ENCODE results near the gene HOXA7.
A peak's percentile ranks its signal among the peaks of the same experiment; 100 is the strongest.

Gene HOXA7

DNA sequence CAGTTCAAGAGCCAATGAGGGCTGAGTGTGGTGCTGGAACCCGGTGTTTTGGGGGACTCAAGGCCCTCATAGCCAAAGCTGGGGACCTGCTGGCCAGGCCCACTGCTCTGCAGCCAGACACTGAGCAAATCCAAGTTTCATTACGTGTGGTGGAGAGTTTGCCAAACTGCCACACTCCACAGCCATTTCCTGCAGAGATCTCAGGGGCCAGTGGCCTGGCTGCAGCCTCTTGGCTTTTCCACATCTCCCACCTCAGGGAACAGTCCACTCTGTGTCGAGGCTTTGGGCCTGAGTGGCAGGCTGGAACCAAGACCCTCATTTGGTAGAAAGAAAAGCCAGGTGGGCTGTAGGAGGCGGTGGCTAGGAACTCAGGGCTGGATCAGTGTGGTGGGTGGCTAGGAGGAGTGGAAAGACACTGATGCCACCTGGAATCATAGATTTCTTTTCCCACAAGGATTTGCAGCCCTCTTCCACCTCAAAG lies 25.4 kb upstream of the HOXA7 start:
- no peak for DNase-seq

DNA sequence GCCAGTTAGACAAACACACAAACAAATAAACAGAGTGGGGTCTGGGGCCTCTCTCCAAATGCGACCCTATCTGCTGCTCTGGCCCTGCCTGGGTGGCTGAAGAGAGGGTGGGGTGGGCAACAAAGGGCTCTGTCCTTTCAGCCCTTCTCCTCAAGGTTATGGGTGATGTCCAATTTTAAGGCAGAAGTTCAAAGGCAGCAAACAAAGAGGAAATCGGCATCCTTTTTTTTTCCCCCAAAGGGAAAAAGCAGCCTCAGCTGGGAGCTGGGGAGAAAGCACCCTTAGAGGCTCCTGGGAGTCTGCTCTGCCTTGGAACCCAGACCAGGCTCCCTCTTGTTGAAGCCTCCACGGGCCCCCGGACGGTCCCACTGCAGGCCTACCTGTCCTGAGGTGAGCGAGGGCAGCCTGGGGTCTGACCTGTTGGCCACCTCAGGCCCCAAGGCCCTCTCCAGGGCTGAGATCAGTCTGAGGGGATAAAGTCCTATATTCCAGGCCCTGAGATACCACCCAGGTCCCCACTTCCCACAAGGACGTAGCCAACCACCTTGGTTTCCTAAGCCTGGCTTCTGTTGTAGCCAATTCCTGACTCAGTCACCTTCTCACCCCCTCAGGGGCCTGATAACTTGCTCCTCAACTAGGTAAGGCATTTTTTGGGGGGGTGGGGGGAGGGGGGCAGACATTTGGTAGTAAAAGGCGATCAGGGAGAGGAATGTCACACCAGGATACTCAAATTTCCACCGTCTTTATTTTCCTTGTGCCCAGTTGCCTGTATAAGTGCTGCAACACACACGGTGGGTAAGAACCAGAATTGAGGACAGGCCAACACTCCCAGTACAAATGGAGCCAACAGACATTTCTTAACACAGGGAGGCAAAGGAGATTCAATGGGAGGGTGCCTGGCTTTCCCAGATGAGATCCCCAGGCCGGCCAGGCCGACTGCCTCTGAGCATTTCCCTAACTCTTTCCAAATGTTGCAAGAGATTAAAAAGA lies 24.3 kb upstream of the HOXA7 start:
- DNase-seq: no peak

DNA sequence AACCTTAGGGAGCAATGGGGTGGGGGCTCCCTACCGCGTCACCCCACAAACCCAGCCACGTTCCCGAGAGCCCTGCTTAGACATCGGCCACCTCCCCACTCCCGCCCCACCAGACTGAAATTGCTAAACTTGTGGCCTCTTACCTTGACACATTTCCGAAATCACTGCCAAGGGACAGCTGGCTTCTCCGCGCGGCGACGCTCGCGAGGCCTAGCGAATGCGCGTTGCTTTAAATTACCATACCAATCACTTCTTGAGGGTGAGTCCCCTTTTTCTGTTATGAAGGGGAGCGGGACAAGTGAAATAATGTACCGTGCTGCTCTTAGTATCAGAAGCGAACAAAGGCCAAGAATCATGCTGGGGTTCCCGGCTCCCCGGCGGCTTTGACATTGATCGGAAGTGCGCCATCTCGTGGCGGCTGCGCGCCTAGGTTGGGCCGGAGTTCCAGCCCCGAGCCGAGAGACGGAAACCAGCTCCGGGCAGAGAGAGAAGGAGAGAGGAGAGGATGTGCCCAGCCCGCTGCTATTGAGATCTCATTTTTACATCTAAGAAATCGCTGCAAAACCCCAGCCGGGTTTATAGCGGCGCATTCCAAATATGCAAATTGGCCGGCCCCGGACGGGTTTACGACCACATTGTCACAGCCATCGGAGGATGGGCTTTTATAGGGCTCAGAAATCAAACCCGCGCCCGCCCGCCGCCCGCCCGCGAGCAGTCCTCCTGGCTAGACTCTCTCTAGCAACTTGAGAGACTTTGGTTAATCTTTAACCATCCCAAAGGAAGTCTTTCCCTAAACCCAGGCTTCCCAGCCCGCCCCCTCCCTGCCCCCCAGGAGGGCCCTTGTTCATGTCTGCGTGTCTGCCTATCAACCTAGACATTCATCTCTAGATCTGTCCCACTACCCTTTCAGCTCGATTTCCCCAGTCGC lies 23.3 kb upstream of the HOXA7 start:
- peak; percentile 38 to 54 for DNase-seq

DNA sequence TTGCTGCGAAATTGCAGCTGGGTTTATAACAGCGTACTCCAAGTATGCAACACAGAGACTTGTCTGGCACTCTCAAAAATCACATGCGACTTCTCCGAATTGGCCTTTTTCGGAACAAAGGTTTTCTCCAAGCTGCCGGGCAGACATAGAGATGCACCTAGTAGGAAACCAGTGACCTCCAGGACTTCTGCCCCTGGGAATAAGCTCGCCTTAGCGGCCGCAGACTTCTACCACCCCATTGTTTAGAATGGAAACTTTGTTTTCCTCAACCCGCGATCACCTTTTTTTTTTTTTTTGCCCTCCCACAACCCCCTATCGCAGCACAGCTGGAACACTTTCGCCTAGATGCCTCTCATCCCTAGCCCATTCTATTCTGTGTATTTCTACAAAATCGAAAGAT lies 22.6 kb upstream of the HOXA7 start:
- no peak for DNase-seq

DNA sequence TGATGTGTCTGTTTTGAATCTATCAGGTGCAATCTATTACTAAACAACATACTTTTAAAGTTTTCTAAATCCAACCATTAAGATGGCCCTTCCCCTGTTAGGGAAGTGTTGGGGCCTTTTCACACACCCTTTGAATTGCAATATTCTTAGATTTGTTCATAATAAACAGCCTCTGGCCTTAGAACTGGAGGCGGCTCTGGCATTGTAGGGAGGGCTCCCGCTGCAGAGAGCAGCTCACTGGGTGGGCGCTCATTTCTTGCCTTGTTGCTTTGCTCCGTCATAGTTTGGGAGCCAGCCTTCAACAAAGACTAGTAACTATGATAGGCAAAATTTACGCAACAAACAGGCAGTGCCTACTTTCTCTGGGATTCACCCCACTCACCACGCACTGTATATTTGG lies 21.9 kb upstream of the HOXA7 start:
- no peak for DNase-seq

DNA sequence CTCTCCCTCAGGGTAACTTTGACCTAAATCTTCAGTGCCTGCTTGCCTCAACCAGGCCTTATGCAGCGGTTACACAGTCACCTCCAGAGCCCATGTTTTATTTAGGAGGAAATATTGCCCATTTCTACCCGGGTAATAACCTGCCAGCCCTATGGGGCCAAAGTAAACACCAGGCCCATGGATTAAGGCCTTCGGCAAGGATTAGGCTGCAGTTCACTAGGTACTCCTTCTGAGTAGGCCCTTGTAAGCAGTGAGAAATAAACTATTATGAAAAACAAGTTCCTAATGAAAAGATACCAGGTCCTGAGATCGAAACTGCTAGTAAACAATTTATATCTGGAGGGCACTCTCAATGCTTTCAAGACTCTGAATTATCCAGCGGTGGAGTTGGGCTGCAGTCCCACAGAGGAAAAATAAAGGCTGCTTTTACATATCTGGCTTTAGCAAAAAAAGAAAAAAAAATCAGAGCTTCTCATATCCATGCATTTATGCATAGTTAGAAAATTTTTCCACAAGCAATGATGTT lies 21.4 kb upstream of the HOXA7 start:
- no peak for DNase-seq

DNA sequence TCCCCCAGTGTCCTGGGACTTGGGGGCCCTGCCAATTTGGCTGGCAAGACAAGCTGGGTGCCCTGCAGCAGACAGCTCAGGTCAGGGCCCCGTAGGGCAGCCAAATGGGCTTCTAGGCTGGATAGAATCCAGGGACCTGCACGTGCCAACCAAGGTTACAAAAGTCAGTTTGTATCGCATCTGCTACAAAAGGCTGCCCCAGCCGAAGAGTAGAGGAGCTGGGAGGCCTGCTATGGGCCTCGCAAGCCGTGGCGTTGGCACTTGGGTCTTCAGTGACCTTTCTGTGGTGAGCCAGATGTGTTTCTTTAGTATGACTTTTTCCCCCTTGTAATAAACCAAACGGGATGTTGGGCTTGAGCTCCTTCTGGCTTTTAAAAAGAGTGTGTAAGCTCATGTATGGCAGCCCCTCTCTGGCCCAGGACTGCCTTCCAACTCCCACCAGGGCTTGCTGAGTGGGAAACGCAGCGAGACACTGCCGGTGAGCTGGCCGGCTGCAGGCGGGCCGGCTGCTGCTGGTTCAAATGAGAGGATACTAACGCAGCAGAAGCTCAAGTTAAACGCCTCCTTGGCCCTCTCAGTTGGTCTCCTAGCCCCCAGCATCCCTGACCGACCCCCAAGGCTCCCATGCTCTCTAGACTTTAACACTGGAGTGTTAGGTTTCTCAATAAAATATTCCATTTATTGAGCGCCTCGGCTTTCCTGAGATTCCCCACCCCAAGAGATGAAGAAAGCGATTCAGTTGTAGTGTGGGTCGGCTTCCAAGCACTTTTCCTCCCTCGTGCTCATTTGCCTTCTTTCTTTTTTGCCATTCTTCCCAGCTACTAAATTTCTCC lies 20.7 kb upstream of the HOXA7 start:
- DNase-seq: no peak

DNA sequence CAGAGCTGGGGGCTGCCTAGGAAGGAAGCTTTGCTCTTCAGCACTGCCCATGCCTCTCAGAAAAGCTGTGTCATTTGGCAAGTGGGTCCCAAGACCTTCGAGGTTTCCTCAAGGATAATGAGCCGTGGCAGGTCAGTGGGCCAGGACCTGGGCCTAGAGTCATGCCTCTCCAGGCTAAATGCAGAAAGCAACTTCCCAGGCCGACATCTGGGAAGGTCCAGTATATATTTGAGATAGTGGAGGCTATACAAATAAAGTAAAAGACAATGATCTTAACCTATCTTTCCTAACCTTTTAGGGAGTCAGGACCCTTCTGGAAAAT lies 20.0 kb upstream of the HOXA7 start:
- no peak for DNase-seq

DNA sequence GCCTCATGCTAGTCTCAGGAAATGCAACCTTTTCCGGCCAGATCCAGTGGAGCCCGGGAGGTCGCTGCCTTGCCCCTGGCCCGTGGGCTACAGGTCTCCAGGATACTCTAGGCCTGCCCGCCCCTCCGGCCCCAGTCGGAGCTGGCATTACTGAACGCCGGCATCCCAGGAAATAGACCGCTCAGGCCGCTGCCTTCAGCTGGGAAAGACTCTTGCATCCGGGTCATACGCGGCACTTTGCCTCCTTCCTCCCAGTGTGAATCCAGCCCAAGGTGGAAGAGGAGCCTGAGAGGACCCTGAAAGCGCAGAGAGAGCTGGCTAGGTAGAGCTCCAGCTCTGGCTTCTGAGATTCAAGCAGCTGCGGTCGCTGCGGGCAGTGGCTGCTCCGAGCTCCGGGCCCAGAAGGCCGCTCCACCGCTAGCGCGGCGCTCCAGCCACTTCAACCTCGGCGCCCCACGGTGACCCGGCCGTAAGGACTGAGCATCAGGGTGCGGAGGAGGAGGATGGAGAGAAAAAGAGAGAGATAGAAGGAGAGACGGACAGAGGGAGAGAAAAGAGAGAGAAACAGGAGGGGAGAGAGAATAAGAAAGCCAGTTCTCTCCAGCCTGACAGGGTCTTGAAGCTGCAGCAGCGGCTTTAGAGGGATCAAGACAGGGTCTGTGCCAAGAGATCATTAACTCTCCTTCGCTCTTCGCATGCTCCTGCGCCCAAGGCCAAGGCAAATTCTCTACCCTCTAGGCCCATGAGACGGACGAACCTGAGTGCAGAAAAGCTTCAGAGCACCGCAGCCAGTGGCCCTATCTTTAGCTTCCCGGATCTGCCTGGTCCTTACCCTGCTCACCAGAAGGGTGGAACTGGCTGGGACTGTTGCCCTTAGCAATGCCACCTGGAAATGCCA lies 19.4 kb upstream of the HOXA7 start:
- DNase-seq: no peak

DNA sequence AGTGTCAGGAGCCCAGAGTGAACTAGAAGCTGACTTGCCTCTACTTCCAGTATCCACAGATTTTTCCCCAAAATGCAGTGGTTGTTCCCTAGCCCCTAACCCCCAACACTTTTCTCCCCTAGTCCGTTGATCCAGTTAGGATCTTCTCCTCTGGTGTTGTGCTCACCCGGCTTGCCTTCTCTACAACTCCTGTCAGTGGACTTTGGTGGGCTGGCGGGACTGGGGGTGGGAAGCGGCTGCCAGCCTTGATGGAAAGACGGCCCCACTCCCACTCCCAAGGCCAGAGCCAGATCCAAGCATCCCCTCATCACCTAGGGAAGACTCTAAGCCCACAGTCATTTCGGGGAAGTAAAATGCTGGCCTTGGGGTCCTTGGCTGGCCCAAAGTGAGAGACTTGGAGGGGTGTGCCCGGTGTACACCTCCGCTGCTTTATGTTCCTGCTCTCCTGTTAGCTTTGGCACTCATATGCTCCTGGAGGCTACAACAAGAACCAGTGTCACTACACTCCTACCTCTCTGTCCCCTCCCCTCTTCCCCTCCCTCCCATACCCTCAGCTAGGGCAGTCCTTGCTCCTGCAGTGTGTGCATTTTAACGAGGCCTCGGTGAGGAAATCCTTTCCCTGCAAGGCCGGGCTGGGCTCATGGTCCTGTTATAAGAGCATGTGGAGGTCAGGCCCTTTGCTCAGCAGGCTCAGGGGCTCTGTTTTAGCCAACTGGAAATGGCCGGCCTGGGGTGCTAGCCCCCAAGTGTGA lies 18.6 kb upstream of the HOXA7 start:
- DNase-seq: no peak

DNA sequence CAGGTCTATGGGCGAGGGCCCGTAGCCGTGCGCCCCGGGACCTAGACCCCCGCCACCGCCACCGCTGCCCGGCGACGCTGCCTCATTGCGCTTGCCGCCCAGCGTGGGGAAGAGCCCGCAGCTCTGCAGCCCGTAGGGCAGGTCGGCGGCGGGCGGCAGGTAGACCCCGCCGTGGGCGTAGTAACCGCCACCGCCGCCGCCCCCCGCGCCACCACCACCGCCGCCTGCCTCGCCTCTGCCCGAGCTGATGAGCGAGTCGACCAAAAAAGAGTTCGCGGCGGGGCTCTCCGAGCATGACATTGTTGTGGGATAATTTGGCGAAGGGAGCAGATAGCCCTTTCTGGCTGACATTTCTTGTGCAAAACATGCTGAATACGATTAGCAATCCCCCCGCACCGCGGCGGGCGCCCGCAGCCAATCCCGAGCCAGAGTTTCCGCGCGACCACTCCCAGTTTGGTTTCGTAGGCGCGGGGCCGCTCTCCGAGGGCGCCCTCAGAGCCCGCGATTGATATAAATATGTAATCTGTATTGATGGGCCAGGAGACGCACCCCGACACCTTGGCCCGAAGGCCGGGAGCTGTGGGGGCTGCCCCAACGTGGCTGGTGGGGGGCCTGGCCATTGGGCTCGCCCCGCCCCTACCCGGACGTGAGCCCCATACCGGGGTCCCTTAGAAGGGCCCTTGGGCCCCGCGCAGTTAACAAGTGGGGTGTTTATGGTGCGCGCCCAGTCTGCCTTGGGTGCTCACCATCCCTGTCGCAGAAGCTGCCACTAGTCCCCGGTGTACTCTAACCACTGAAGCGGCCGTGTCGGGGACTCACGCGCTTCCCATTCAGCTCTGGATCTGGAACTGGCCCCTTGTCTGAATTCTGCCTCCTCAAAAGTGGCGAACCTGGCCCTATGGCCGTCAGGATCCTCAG lies 17.7 kb upstream of the HOXA7 start, which contains the start of gene HOXA10:
TSS of gene HOXA10 (minus strand) at position 365 of the 918 bp plus-strand sequence. CDS start at position 351, 14 bp downstream.
- DNase-seq: peak; percentile 54 to 74

DNA sequence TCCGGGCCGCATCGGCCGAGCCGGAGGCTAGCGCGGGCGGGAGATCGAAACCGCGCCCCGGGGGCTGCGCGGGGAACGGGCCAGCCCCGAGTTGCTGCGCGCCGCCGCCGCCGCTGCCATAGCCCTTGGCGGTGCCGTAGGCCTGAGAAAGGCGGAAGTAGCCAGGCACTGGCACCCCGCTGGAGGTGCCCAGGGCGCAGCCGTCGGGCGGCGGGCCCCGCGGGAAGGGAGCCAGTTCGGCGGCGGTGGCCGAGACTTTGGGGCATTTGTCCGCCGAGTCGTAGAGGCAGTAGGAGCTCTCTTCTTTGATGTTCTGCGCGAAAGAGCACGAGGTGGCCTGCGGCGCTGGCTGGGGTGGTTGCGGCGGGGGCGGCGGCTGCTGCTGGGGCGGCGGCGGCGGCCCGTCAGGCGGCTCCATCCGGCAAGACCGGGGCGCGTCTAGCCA lies 17.1 kb upstream of the HOXA7 start:
- DNase-seq: peak; percentile 62 to 83

DNA sequence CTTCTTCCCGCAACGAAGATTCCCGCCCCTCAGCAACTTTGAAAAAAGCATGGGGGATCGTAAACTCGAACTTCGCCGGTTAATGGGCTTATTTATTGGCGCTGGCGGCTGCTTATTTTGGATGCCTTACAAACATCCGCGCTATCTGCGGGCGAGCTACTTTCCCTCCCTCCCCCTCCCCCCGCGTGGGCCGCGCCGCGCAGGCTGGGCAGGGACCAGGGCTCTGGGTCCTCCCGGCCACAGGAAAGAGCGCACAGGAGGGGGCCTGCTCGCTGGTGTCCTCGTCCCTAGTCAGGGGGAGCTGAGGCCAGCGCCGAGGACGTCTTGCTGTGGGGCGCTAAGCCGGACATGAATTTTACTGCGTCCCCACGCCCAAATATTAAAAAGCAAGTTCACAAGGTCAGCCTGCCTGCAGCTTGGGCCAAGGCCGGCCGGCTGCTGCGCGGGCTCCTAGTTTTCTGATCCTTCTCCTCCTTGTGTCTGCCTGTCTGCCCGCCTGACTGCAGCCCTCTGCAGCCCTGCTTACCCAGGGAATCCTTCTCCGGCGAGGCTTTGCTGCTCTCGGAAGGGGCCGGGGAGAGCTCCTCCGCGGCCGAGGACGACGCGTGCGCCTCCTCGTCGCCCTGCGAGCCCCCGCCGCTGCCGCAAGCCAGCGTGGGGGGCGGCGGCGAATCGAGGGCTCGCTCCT lies 16.5 kb upstream of the HOXA7 start:
- peak; percentile 60 to 83 for DNase-seq

DNA sequence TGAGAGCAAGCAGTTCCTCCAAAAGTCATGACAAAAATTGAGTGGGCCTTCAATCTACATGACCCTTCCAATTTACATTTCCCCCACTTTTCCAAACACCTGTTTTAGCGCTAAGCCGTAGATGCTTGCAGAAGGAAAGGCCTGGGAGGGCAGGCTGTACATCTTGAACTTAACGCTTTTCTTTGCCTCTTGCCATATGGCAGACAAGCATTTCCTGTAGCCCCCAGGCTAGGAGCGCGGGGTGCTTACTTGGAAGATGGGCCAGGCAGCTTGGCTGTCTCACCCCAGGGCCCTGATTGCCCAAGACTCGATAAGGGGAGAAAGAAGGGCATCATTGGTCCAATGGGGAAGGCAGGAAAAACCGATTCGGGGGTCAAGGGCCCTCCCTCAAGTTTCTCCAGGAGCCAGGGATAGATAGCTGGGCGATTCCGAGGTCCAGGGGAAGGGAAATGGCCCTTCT lies 15.9 kb upstream of the HOXA7 start:
- peak in 1 of 2 experiments; percentile 49 for DNase-seq

DNA sequence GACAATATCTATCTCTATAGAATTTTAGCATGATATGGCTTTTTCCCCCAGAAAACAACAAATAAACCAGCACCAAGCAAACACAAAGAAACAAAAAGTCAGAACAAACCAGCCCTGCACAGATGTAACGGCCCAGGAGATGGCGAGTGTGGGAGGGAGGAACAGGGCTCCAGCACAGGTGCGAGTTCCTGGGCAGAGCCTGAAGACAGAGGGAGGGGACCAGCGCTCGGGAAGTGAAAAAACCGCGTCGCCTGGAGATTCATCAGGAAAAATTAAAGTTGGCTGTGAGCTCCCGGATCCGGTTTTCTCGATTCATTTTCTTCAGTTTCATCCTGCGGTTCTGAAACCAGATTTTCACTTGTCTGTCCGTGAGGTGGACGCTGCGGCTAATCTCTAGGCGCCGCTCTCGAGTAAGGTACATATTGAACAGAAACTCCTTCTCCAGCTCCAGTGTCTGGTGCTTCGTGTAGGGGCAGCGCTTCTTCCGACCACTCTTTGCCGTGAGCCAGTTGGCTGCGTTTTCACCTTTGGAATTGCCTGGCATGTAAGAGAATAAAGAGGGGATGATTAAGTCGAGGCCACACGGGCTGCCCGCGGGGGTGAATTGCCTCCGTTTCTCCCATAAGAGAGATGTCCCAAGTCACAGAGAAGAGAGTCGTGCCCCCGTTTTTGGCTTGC lies 15.3 kb upstream of the HOXA7 start:
- peak; percentile 63 to 73 for DNase-seq

DNA sequence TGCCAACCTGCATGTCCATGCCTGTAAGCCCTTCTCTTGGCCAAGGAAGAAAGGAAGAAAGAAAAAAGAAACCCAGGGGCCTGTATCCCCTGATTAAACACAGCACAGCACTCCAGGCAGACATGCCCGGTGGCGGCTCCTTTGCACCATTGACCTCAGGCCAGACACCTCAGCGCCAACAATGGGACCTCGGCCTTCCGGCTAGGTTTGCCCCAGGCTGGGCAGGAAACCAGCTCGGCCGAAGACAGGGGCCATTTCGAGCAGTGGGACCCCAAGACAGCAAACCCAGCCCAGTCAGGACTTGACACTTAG lies 14.8 kb upstream of the HOXA7 start:
- DNase-seq: peak in 1 of 2 experiments; percentile 55

DNA sequence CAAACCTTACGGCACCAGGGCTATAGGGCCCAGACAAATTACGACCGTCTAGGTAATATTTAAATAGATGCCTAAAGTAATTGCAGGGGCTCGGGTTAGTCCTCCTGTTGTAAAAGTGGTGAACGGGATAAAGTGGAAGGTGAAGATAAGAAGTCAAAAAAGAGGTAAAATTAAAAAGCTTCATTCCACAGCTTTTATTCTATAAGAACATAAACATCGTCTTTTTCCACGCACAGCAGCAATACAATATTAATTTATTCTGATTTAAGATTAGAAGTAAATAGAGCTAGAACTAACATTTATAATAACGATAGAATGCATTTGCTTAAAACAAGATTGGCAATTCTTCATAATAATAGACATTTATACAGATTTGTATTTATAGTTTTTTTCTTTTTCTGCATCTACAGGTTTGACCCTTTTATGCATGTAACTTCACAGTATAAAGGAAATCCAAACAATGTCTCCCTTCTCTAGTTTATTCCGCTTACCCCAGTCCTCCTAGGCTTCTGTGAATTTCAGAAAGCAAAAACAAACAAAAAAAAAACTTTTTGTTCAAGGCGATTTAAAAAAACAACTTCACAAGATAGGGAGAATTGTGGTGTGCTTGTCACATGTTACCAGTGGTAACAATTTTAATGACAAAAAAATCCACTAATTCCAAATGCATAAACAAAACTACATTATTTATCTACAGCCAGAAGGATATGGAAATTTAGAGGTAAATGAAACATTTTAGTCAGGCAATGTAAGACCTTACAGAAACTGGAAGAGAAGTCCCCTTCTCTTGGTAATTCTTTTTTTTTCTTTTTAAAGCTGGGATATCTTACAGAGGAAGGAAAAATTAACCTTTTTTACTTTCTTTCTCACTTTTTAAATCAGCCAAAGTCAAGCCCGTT lies 14.2 kb upstream of the HOXA7 start:
- no peak for DNase-seq

Measured in NCI-H2081 (cell line).